ENCODE measurements around the gene CT45A10.

- TF ChIP-seq RNF2 (IDR thresholded peaks at IDR 0.05; ENCODE audit: borderline replicate concordance, low read depth): no peak
- no peak for TF ChIP-seq CTCF (IDR thresholded peaks at IDR 0.05)
- no peak for TF ChIP-seq KDM1A (IDR thresholded peaks at IDR 0.05; ENCODE audit: low read depth)
- no peak for TF ChIP-seq HES2 (IDR thresholded peaks at IDR 0.05)
Measured at GRCh38 chrX:135910251-135910650, 17.0 kb upstream of the CT45A10 start.
